ENCODE results near the gene FES.

GRCh38 chr15:90884719-90885431, 571 bp downstream of the FES start:
- TF ChIP-seq YY1 (IDR thresholded peaks at IDR 0.05; ENCODE audit: low read depth): no peak
- TF ChIP-seq EGR1 (IDR thresholded peaks at IDR 0.05): no peak
- TF ChIP-seq MAX (IDR thresholded peaks at IDR 0.05): no peak
- TF ChIP-seq TCF12 (IDR thresholded peaks at IDR 0.05; ENCODE audit: low read depth): no peak
- no peak for TF ChIP-seq TEAD4 (IDR thresholded peaks at IDR 0.05)
- TF ChIP-seq EP300 (IDR thresholded peaks at IDR 0.05; ENCODE audit: borderline replicate concordance): no peak
- TF ChIP-seq FOXM1 (IDR thresholded peaks at IDR 0.05; ENCODE audit: borderline replicate concordance, low read depth): no peak
- no peak for TF ChIP-seq RAD21 (IDR thresholded peaks at IDR 0.05; ENCODE audit: low read depth)
- TF ChIP-seq REST (IDR thresholded peaks at IDR 0.05; ENCODE audit: low read depth): no peak
- TF ChIP-seq TAF1 (IDR thresholded peaks at IDR 0.05; ENCODE audit: low read depth): no peak

All from Ishikawa (cell line).